Measurements from ENCODE around the gene PPP6R2. TPM values are rescaled to one million over a fixed set of nuclear protein-coding genes. Genes with fewer than 3 reads are reported as not detected.
A peak's percentile ranks its signal among the peaks of the same experiment; 100 is the strongest.

Gene PPP6R2
- total and polyA plus RNA-seq, 11 donors: 29.6 to 68.1 (median 41.5) TPM

GRCh38 chr22:50308597-50308935 lies 34.6 kb upstream of the PPP6R2 start:
- intact Hi-C loops (cut with DNase I): loop anchor here in 3 of 10 donors (1.0 to 5.0 kb wide), 2 partner anchors 19 to 36 kb away; partner anchors contain the start of genes MAPK11 (in 2 of the 3) and DENND6B (in 1 of the 3)
- TF ChIP-seq CTCF (IDR thresholded peaks at IDR 0.05): no peak
- peak in 1 of 2 donors; percentile 30 for TF ChIP-seq POLR2A (IDR thresholded peaks at IDR 0.05)
- no peaks in the 10 kb centered on the region for H3K36me3 ChIP-seq
- H3K4me1 ChIP-seq: peaks cover 13 to 58% (median 46%) of the 10 kb centered on the region in 12 donors
- no peaks in the 10 kb centered on the region for H3K27me3 ChIP-seq
- ATAC-seq (peak; percentile 45 to 75 (median 56)), DNase-seq (peak; percentile 90 to 94 (median 93))
- H3K9me3 ChIP-seq: no peaks in the 10 kb centered on the region
- WGBS, 4 donors: 25 to 44% (median 38%) methylated on average over 6 to 7 of the region's 7 CpGs
- peak overlapping the region in 8 of 12 donors; percentile 6 to 38 (median 31) for H3K4me3 ChIP-seq
- H3K27ac ChIP-seq: peak overlapping the region; percentile 74 to 95 (median 89)

GRCh38 chr22:50308986-50309600 lies 34.0 kb upstream of the PPP6R2 start:
- TF ChIP-seq POLR2A (IDR thresholded peaks at IDR 0.05) (no peak), CTCF (IDR thresholded peaks at IDR 0.05) (no peak)
- H3K27ac ChIP-seq: peak overlapping the region; percentile 74 to 95 (median 89)
- no peaks in the 10 kb centered on the region for H3K9me3 ChIP-seq
- ATAC-seq (no peak), DNase-seq (peak in 2 of 5 donors; percentile 32 to 38)
- WGBS, 4 donors: 36 to 51% (median 37%) methylated on average over 9 of the region's 9 CpGs
- peaks cover 7 to 58% (median 41%) of the 10 kb centered on the region in 12 donors for H3K4me1 ChIP-seq
- H3K4me3 ChIP-seq: no peak overlapping the region
- H3K27me3 ChIP-seq: no peaks in the 10 kb centered on the region
- no peaks in the 10 kb centered on the region for H3K36me3 ChIP-seq
- intact Hi-C loops (cut with DNase I): loop anchor here in 3 of 10 donors (1.0 to 5.0 kb wide), 2 partner anchors 18 to 37 kb away; partner anchors contain the start of genes MAPK11 (in 2 of the 3) and DENND6B (in 1 of the 3)

DNA sequence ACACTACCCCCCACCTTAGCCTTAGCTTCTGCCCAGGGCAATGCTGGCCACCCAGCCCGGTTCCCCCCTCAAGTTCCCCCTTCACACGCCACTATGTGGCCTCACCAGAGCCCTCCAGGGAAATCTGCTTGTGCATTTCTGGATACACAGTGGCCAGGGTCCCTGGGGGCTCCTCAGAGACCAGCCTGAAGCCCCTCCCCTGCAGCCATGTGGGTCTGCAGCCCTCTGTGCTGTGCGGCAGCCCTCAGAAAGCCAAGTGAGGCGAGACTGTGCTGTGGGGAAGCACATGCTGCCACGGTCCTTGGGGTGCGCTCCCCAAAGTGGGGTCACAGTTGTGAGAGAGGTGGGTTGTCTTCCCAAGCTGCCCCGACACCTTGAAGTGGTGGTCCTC lies 33.5 kb upstream of the PPP6R2 start:
- peak in 3 of 5 donors; percentile 17 to 62 (median 20) for DNase-seq
- Histone ChIP-seq H3K27ac (peak overlapping the region in 11 of 12 donors; percentile 74 to 95 (median 89)), H3K27me3 (no peaks in the 10 kb centered on the region), H3K36me3 (no peaks in the 10 kb centered on the region), H3K4me1 (peaks cover 5 to 56% (median 37%) of the 10 kb centered on the region in 12 donors), H3K9me3 (no peaks in the 10 kb centered on the region), H3K4me3 (no peak overlapping the region)
- no peak for ATAC-seq
- TF ChIP-seq CTCF (IDR thresholded peaks at IDR 0.05) (no peak), POLR2A (IDR thresholded peaks at IDR 0.05) (no peak)
- intact Hi-C loops (cut with DNase I): loop anchor here in 2 of 10 donors (5.0 kb wide), 1 partner anchor 37 kb away; the partner anchor contains the start of gene MAPK11 (in 2 of the 2)
- 72 to 86% (median 74%) methylated on average over 5 to 7 of the region's 7 CpGs for WGBS, 4 donors

DNA sequence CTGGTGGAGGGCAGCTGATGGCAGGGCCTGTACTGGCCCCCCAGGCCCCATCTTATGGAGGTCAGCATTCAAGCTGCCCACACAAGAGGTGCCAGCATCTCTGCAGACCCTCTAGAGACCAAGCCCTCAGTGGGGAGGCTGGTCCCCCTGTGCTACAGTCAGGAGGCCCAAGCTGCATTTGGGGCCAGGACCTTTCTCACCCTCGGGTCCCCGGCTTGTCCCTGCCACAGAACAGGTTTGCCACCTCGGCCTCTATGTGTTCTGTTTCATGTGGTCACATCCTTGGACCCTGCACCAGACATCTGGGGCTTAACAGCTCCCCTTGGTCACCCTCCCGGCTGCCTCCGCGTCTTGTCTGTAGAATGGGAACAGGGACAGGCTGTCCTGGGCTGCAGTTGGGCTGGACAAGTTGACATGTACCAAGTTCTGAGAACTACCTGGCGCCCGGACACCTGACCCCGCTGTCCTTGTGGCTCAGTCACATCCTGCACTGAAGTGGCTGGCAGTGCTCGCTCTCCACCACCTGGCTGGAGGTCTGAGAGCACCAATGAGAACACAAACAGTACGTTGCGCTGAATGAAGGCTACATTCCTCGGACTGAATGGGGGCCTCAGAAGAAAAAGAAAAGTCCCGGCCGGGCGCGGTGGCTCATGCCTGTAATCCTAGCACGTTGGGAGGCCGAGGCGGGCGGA lies 33.0 kb upstream of the PPP6R2 start:
- intact Hi-C loops (cut with DNase I): no loop called here
- ATAC-seq (no peak), DNase-seq (peak in 3 of 5 donors; percentile 8 to 53 (median 18))
- WGBS, 4 donors: 94 to 95% (median 95%) methylated on average over 19 to 21 of the region's 21 CpGs
- no peaks in the 10 kb centered on the region for H3K9me3 ChIP-seq
- TF ChIP-seq CTCF (IDR thresholded peaks at IDR 0.05) (no peak), POLR2A (IDR thresholded peaks at IDR 0.05) (no peak)
- no peaks in the 10 kb centered on the region for H3K27me3 ChIP-seq
- peak overlapping the region in 2 of 12 donors; percentile 74 to 95 for H3K27ac ChIP-seq
- H3K36me3 ChIP-seq: no peaks in the 10 kb centered on the region
- H3K4me1 ChIP-seq: peaks cover 5 to 56% (median 32%) of the 10 kb centered on the region in 12 donors
- no peak overlapping the region for H3K4me3 ChIP-seq
